ENCODE data around the gene PRRC2C.

Gene PRRC2C

GRCh38 chr1:171641076-171641864, 155.9 kb downstream of the PRRC2C start:
- no peak for DNase-seq

DNA sequence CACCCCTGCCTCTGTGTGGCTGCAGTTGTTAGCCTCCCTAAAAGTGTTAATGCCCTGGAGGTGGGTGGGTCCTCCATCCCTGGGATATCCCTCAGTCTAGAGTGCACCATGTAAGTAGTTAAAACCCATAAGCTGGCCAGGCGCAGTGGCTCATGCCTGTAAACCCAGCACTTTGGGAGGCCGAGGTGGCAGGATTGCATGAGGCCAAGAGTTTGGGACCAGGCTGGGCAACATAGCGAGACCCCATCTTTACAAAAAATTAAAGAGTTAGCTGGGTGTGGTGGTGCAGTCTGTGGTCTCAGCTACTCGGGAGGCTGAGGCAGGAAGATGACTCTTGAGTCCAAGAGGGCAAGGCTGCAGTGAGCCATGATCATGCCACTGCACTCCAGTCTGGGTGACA, 156.9 kb downstream of the PRRC2C start:
- DNase-seq = no peak

Data from activated effector memory CD4-positive, alpha-beta T cell treated with anti-CD3 and anti-CD28 coated beads, Interleukin-2, amount 50 U/mL, for 16 hours (primary cell).